SK-N-MC (cell line): ENCODE measurements around the gene GOLGA2.

Source experiments
- DNase-seq: peaks from one replicate; pipeline ENCODE4 v3.0.0-alpha.2; 2011; ENCODE audit warnings: low read depth, low spot score
- H3K27ac ChIP-seq: fragments of 200-600 bp; sonication (generic); 2 replicates; pipeline ENCODE4 v1.5.1; 2016; ENCODE audit warnings: mixed run types
- H3K36me3 ChIP-seq: fragments of 200-600 bp; sonication (generic); 2 replicates; pipeline ENCODE4 v1.6.1; 2017; ENCODE audit warnings: antibody characterized with exemption, low read length, mixed read lengths; ENCODE audit not compliant: insufficient read depth
- H3K4me3 ChIP-seq: fragments of 200-600 bp; sonication (generic); 2 replicates; pipeline ENCODE4 v1.5.1; 2016
- H3K9ac ChIP-seq: fragments of 200-600 bp; sonication (generic); 2 replicates; pipeline ENCODE4 v1.8.0; 2017; ENCODE audit warnings: mixed run types, mixed read lengths; ENCODE audit not compliant: insufficient read length
- H3K9me3 ChIP-seq: fragments of 200-600 bp; sonication (generic); 2 replicates; pipeline ENCODE4 v1.6.1; 2017; ENCODE audit warnings: low read depth, mild to moderate bottlenecking, antibody characterized with exemption, low read length, moderate library complexity, mixed read lengths
- EZH2 ChIP-seq: fragments of 200-600 bp; sonication (generic); IDR thresholded peaks from one replicate; pipeline ENCODE4 v1.6.1; 2017; ENCODE audit warnings: antibody characterized with exemption
- FOXP2 ChIP-seq: optimal IDR thresholded peaks from 2 replicates; pipeline ENCODE3; 2011; ENCODE audit warnings: mild to moderate bottlenecking, moderate library complexity; ENCODE audit not compliant: insufficient read depth; ENCODE audit errors: extremely low read length, control extremely low read depth
- POLR2AphosphoS5 ChIP-seq: IDR thresholded peaks from 2 replicates; pipeline ENCODE4 v1.6.1; 2012; ENCODE audit warnings: mild to moderate bottlenecking, low read depth, low read length, borderline replicate concordance

GOLGA2 gene

GRCh38 chr9:128254855-128255759 lies 20.7 kb downstream of the GOLGA2 start:
- Histone ChIP-seq H3K36me3 (peaks cover 22% of the 10 kb centered on the region; the same call in 1 of the 2 replicates), H3K27ac (no peak overlapping the region), H3K9me3 (no peaks in the 10 kb centered on the region), H3K9ac (no peak overlapping the region), H3K4me3 (no peak overlapping the region)
- DNase-seq: no peak
- TF ChIP-seq EZH2: no peak
- no peak for TF ChIP-seq POLR2AphosphoS5
- no peak for TF ChIP-seq FOXP2

DNA sequence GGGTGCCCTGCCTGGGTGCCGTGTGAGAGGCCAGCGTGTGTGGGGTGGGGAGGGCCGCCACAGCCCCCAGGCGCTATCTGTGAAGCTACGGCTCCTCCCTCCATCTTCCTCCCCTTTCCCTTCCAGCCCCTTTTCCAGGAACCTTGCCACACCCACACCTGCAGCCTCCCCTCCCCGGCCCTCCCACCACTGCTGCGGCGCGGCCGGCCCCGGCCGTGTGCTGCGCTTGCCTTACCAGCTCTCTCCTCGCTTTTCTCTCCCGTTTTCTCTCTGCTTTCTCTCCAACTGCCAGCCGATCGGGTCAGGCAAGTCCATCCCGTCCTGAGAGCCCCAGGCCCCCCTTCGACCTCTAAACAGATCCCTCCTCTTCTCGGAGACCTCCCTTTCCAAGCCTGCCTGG lies 21.4 kb downstream of the GOLGA2 start:
- Histone ChIP-seq H3K27ac (no peak overlapping the region), H3K9ac (no peak overlapping the region), H3K36me3 (peaks cover 18% of the 10 kb centered on the region; the same call in 1 of the 2 replicates), H3K9me3 (no peaks in the 10 kb centered on the region), H3K4me3 (no peak overlapping the region)
- no peak for DNase-seq
- TF ChIP-seq FOXP2 (no peak), EZH2 (no peak), POLR2AphosphoS5 (no peak)

DNA sequence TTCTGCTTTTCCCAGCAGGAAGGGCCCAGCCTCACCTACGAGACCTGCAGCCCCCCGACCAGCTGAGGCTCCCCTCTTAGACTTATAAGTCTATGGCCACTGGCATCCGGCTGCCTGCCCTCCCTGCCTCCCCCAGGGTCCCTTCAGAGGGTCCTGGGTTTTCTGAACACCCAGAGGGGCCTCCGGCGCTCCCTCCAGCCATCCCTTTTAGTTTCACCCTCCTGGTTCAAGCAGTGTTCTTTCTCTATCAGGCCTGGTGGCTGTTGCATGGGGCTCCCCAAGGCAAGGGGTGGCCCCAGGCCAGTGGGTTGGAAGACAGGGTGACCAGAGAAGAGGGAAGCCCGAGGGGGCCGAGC lies 21.8 kb downstream of the GOLGA2 start:
- TF ChIP-seq POLR2AphosphoS5 (no peak), EZH2 (no peak), FOXP2 (no peak)
- Histone ChIP-seq H3K9me3 (no peaks in the 10 kb centered on the region), H3K36me3 (peaks cover 16% of the 10 kb centered on the region; the same call in 1 of the 2 replicates), H3K27ac (no peak overlapping the region), H3K9ac (no peak overlapping the region), H3K4me3 (no peak overlapping the region)
- no peak for DNase-seq

DNA sequence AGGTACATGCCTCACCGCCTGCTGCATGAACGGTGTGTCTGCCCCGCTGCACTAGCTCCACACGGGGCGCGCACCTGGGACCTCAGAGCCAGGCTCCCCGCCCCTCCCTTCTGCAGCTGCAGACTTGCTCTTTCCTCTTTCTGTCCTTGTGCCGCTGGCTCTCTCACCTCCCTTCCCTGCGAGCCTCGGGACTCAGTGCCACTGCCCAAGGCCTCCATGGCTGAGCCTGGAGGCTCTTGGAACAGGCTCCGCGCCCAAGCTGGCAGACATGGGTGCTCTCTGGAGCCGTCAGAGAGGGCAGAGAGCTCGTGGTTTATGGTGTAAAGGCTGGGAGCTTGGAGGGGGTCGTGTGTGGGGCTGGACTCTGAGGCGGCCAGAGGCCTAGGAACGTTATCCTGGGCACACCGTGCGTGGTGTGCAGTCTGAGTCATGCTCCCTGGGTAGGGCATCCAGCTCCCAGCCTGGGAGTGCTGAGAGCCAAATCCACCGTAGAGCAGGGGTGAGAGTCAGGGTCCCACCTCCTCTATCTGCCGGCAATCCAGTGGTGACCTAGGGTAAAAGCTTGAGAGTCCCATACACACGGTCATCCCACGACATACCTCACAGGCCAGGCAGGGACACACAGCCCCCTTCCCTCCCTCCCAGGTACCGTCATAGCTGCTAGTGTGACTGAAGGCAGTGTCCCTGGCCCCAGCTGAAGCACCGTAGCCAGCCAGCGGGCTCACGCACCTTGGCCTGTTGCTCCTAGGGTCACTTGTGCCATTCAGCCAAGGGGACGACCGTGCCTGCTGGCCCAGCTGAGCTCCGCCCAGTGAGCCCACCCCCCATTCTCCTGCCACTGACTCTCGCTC lies 22.4 kb downstream of the GOLGA2 start:
- H3K9me3 ChIP-seq: no peaks in the 10 kb centered on the region
- peaks cover 11% of the 10 kb centered on the region; the same call in 1 of the 2 replicates for H3K36me3 ChIP-seq
- H3K9ac ChIP-seq: no peak overlapping the region
- TF ChIP-seq EZH2 (no peak), FOXP2 (no peak), POLR2AphosphoS5 (no peak)
- H3K27ac ChIP-seq: no peak overlapping the region
- DNase-seq: no peak
- no peak overlapping the region for H3K4me3 ChIP-seq

- Histone ChIP-seq H3K4me3 (no peak overlapping the region), H3K9ac (no peak overlapping the region), H3K36me3 (peaks cover 4% of the 10 kb centered on the region; the same call in 1 of the 2 replicates), H3K9me3 (no peaks in the 10 kb centered on the region), H3K27ac (no peak overlapping the region)
- DNase-seq: no peak
- TF ChIP-seq FOXP2: no peak
- no peak for TF ChIP-seq POLR2AphosphoS5
- no peak for TF ChIP-seq EZH2
Observed at GRCh38 chr9:128252317-128253139, 23.3 kb downstream of the GOLGA2 start.

GRCh38 chr9:128251732-128252100 lies 24.1 kb downstream of the GOLGA2 start:
- H3K27ac ChIP-seq: no peak overlapping the region
- no peaks in the 10 kb centered on the region for H3K9me3 ChIP-seq
- DNase-seq: no peak

DNA sequence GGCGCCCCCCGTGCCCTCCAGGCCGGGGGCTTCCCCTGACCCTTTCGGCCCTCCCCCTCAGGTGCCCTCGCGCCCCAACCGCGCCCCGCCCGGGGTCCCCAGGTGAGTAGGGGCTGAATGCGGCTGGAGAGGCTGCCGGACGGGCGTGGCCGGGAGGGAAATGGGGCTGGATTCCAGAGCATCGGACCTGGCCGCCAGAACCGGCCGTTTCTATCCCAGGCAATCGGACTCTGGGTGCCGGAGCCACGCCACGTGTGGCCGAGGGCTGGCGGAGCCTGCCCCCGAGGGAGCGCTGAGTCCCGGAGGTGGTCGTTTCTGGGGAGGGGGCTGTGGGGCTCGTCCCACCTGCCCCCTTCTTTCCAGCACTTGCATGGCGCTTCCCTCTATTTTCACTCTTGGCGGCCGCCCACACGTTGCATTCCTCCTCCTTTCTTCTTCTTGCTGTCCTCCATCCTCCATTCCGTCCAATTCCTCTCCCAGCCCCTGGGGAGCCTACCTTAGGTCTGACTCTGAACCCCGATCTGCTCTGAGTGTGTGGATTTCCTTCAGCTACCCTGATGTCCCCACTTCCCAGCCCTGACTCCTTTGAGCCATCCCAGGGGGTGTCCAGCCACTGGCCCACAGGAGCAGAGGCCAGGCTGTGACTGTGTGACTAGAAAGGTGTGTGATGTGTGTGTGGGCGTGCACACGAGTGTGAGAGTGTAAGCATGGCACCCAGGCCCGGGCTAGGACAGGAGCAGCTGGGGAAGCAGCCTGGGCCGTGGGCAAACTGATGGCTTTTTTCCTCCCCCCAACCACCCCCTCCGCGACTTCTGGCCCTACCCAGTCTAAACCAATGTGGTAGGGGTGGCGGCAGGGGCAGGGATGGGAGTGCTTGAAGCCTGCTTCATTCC lies 24.7 kb downstream of the GOLGA2 start:
- DNase-seq: no peak
- Histone ChIP-seq H3K9me3 (no peaks in the 10 kb centered on the region), H3K9ac (no peak overlapping the region), H3K27ac (no peak overlapping the region), H3K4me3 (no peak overlapping the region), H3K36me3 (no peaks in the 10 kb centered on the region)
- TF ChIP-seq FOXP2 (no peak), POLR2AphosphoS5 (no peak)

More at GRCh38 chr9:128251732-128252100, 24.1 kb downstream of the GOLGA2 start:
- Histone ChIP-seq H3K4me3 (no peak overlapping the region), H3K36me3 (0 out of 2 replicates have a peak, but pooled peaks cover under 1% of the 10 kb centered on the region), H3K9ac (no peak overlapping the region)
- no peak for TF ChIP-seq POLR2AphosphoS5
- TF ChIP-seq FOXP2: no peak
- TF ChIP-seq EZH2: no peak
